Measurements from ENCODE around the gene DEFB129.

The DEFB129 gene

GRCh38 chr20:272718-273117 is 45.7 kb downstream of the DEFB129 start:
- Histone ChIP-seq H2BK120ac (ENCODE audit: low read depth, low read length) (no peak overlapping the region), H2BK15ac (ENCODE audit: low read depth, poor library complexity, severe bottlenecking) (no peak overlapping the region), H3K4ac (ENCODE audit: low read depth in 1 of 2, low read length in 2 of 2) (no peak overlapping the region), H2BK5ac (ENCODE audit: low read depth, low read length, poor library complexity, severe bottlenecking) (no peak overlapping the region), H3K9me3 (ENCODE audit: control insufficient read depth, low read length) (no peaks in the 10 kb centered on the region), H3K4me3 (ENCODE audit: insufficient read depth in 1 of 2, low read depth in 1 of 2, low read length in 2 of 2) (no peak overlapping the region), H3K79me1 (replicated peaks; ENCODE audit: low read length, poor library complexity, severe bottlenecking) (no peaks in the 10 kb centered on the region), H2AK5ac (ENCODE audit: low read length, severe bottlenecking) (no peak overlapping the region), H3K9ac (ENCODE audit: low read length) (no peak overlapping the region), H2AFZ (ENCODE audit: low read depth, low read length) (no peak overlapping the region), H3K18ac (ENCODE audit: low read depth in 1 of 2, low read length in 2 of 2) (no peak overlapping the region), H3K14ac (ENCODE audit: low read length in 2 of 2) (no peak overlapping the region), H3K27me3 (ENCODE audit: control insufficient read depth in 1 of 2, insufficient read depth in 1 of 2, low read length in 2 of 2) (peaks cover 0 to 7% of the 10 kb centered on the region in 2 experiments), H4K91ac (ENCODE audit: low read length) (no peak overlapping the region), H3K27ac (ENCODE audit: low read length, poor library complexity, severe bottlenecking) (no peak overlapping the region), H3K36me3 (ENCODE audit: control insufficient read depth in 1 of 2, insufficient read depth in 2 of 2, low read depth in 1 of 2, low read length in 2 of 2) (peaks cover 7 to 34% of the 10 kb centered on the region in 2 experiments), H2BK12ac (ENCODE audit: low read length in 2 of 2) (no peak overlapping the region), H3K4me1 (ENCODE audit: control insufficient read depth, insufficient read depth, low read depth, low read length) (peaks cover 4% of the 10 kb centered on the region), H4K8ac (ENCODE audit: low read length) (no peak overlapping the region), H3K4me2 (ENCODE audit: low read length, poor library complexity, severe bottlenecking) (no peak overlapping the region), H3K23ac (ENCODE audit: low read length in 2 of 2) (no peak overlapping the region)
- DNase-seq: no peak

GRCh38 chr20:273884-274283 is 46.8 kb downstream of the DEFB129 start:
- Histone ChIP-seq H3K18ac (ENCODE audit: low read depth in 1 of 2, low read length in 2 of 2) (no peak overlapping the region), H3K4me3 (ENCODE audit: insufficient read depth in 1 of 2, low read depth in 1 of 2, low read length in 2 of 2) (no peak overlapping the region), H4K91ac (ENCODE audit: low read length) (no peak overlapping the region), H3K4me2 (ENCODE audit: low read length, poor library complexity, severe bottlenecking) (no peak overlapping the region), H2AK5ac (ENCODE audit: low read length, severe bottlenecking) (no peak overlapping the region), H3K27me3 (ENCODE audit: control insufficient read depth in 1 of 2, insufficient read depth in 1 of 2, low read length in 2 of 2) (no peaks in the 10 kb centered on the region), H2AFZ (ENCODE audit: low read depth, low read length) (no peak overlapping the region), H3K23ac (ENCODE audit: low read length in 2 of 2) (no peak overlapping the region), H2BK12ac (ENCODE audit: low read length in 2 of 2) (no peak overlapping the region), H2BK120ac (ENCODE audit: low read depth, low read length) (no peak overlapping the region), H2BK5ac (ENCODE audit: low read depth, low read length, poor library complexity, severe bottlenecking) (no peak overlapping the region), H3K36me3 (ENCODE audit: control insufficient read depth in 1 of 2, insufficient read depth in 2 of 2, low read depth in 1 of 2, low read length in 2 of 2) (peaks cover 11 to 46% of the 10 kb centered on the region in 2 experiments), H3K27ac (ENCODE audit: low read length, poor library complexity, severe bottlenecking) (no peak overlapping the region), H3K14ac (ENCODE audit: low read length in 2 of 2) (no peak overlapping the region), H3K79me1 (replicated peaks; ENCODE audit: low read length, poor library complexity, severe bottlenecking) (no peaks in the 10 kb centered on the region), H2BK15ac (ENCODE audit: low read depth, poor library complexity, severe bottlenecking) (no peak overlapping the region), H3K4ac (ENCODE audit: low read depth in 1 of 2, low read length in 2 of 2) (no peak overlapping the region), H3K9ac (ENCODE audit: low read length) (no peak overlapping the region), H3K9me3 (ENCODE audit: control insufficient read depth, low read length) (no peaks in the 10 kb centered on the region), H3K4me1 (ENCODE audit: control insufficient read depth, insufficient read depth, low read depth, low read length) (peaks cover 4% of the 10 kb centered on the region), H4K8ac (ENCODE audit: low read length) (no peak overlapping the region)
- DNase-seq: no peak
- WGBS: 86% methylated on average over 3 of the region's 3 CpGs

- WGBS: 98% methylated on average over 7 of the region's 7 CpGs
- no peak overlapping the region for H3K27ac ChIP-seq (ENCODE audit: low read length, poor library complexity, severe bottlenecking)
- peaks cover 1% of the 10 kb centered on the region for H3K79me1 ChIP-seq (replicated peaks; ENCODE audit: low read length, poor library complexity, severe bottlenecking)
- no peak overlapping the region for H4K8ac ChIP-seq (ENCODE audit: low read length)
- no peak overlapping the region for H2AFZ ChIP-seq (ENCODE audit: low read depth, low read length)
- no peaks in the 10 kb centered on the region for H3K9me3 ChIP-seq (ENCODE audit: control insufficient read depth, low read length)
- H3K4me3 ChIP-seq (ENCODE audit: insufficient read depth in 1 of 2, low read depth in 1 of 2, low read length in 2 of 2): no peak overlapping the region
- no peaks in the 10 kb centered on the region for H3K27me3 ChIP-seq (ENCODE audit: control insufficient read depth in 1 of 2, insufficient read depth in 1 of 2, low read length in 2 of 2)
- H3K4ac ChIP-seq (ENCODE audit: low read depth in 1 of 2, low read length in 2 of 2): no peak overlapping the region
- no peak overlapping the region for H4K91ac ChIP-seq (ENCODE audit: low read length)
- H3K14ac ChIP-seq (ENCODE audit: low read length in 2 of 2): no peak overlapping the region
- H3K9ac ChIP-seq (ENCODE audit: low read length): no peak overlapping the region
- no peak for DNase-seq
- H2BK12ac ChIP-seq (ENCODE audit: low read length in 2 of 2): no peak overlapping the region
- no peak overlapping the region for H3K18ac ChIP-seq (ENCODE audit: low read depth in 1 of 2, low read length in 2 of 2)
- H3K23ac ChIP-seq (ENCODE audit: low read length in 2 of 2): no peak overlapping the region
- no peak overlapping the region for H3K4me2 ChIP-seq (ENCODE audit: low read length, poor library complexity, severe bottlenecking)
- H2BK15ac ChIP-seq (ENCODE audit: low read depth, poor library complexity, severe bottlenecking): no peak overlapping the region
- no peak overlapping the region for H2BK5ac ChIP-seq (ENCODE audit: low read depth, low read length, poor library complexity, severe bottlenecking)
- H3K4me1 ChIP-seq (ENCODE audit: control insufficient read depth, insufficient read depth, low read depth, low read length): peaks cover 2% of the 10 kb centered on the region
- peaks cover 15 to 49% of the 10 kb centered on the region in 2 experiments for H3K36me3 ChIP-seq (ENCODE audit: control insufficient read depth in 1 of 2, insufficient read depth in 2 of 2, low read depth in 1 of 2, low read length in 2 of 2)
- no peak overlapping the region for H2BK120ac ChIP-seq (ENCODE audit: low read depth, low read length)
- H2AK5ac ChIP-seq (ENCODE audit: low read length, severe bottlenecking): no peak overlapping the region
These were observed 48.7 kb downstream of the DEFB129 start for GRCh38 chr20:275791-276190.

GRCh38 chr20:276620-277495 is 49.8 kb downstream of the DEFB129 start:
- H4K8ac ChIP-seq (ENCODE audit: low read length): no peak overlapping the region
- H3K9me3 ChIP-seq (ENCODE audit: control insufficient read depth, low read length): no peaks in the 10 kb centered on the region
- no peak for DNase-seq
- no peak overlapping the region for H3K4me3 ChIP-seq (ENCODE audit: insufficient read depth in 1 of 2, low read depth in 1 of 2, low read length in 2 of 2)
- H2AK5ac ChIP-seq (ENCODE audit: low read length, severe bottlenecking): no peak overlapping the region
- no peak overlapping the region for H3K4ac ChIP-seq (ENCODE audit: low read depth in 1 of 2, low read length in 2 of 2)
- no peak overlapping the region for H3K4me2 ChIP-seq (ENCODE audit: low read length, poor library complexity, severe bottlenecking)
- H3K4me1 ChIP-seq (ENCODE audit: control insufficient read depth, insufficient read depth, low read depth, low read length): no peaks in the 10 kb centered on the region
- H2BK5ac ChIP-seq (ENCODE audit: low read depth, low read length, poor library complexity, severe bottlenecking): no peak overlapping the region
- WGBS: 94% methylated on average over 12 of the region's 12 CpGs
- peaks cover 15 to 57% of the 10 kb centered on the region in 2 experiments for H3K36me3 ChIP-seq (ENCODE audit: control insufficient read depth in 1 of 2, insufficient read depth in 2 of 2, low read depth in 1 of 2, low read length in 2 of 2)
- H3K27me3 ChIP-seq (ENCODE audit: control insufficient read depth in 1 of 2, insufficient read depth in 1 of 2, low read length in 2 of 2): no peaks in the 10 kb centered on the region
- no peak overlapping the region for H2BK120ac ChIP-seq (ENCODE audit: low read depth, low read length)
- no peak overlapping the region for H2AFZ ChIP-seq (ENCODE audit: low read depth, low read length)
- no peak overlapping the region for H3K27ac ChIP-seq (ENCODE audit: low read length, poor library complexity, severe bottlenecking)
- H3K9ac ChIP-seq (ENCODE audit: low read length): no peak overlapping the region
- no peak overlapping the region for H3K14ac ChIP-seq (ENCODE audit: low read length in 2 of 2)
- H3K79me1 ChIP-seq (replicated peaks; ENCODE audit: low read length, poor library complexity, severe bottlenecking): peaks cover 1% of the 10 kb centered on the region
- H4K91ac ChIP-seq (ENCODE audit: low read length): no peak overlapping the region
- H3K18ac ChIP-seq (ENCODE audit: low read depth in 1 of 2, low read length in 2 of 2): no peak overlapping the region
- H3K23ac ChIP-seq (ENCODE audit: low read length in 2 of 2): no peak overlapping the region
- no peak overlapping the region for H2BK12ac ChIP-seq (ENCODE audit: low read length in 2 of 2)
- no peak overlapping the region for H2BK15ac ChIP-seq (ENCODE audit: low read depth, poor library complexity, severe bottlenecking)

Data from mesenchymal stem cell (in vitro differentiated cells and primary cell).